BE2C (cell line): ENCODE data around the gene OR2G3. TPM values are rescaled to one million over a fixed set of nuclear protein-coding genes. Genes with fewer than 3 reads are reported as not detected.

Source experiments
- DNase-seq: peaks from one replicate; pipeline ENCODE4 v3.0.0-alpha.2; 2020
- H3K27me3 ChIP-seq: fragments of 250-450 bp; sonication (Bioruptor Pico); 2 replicates; pipeline ENCODE4 v1.5.1; 2020; ENCODE audit warnings: mild to moderate bottlenecking
- H3K36me3 ChIP-seq: fragments of 250-450 bp; sonication (Bioruptor Pico); 2 replicates; pipeline ENCODE4 v1.5.1; 2020; ENCODE audit warnings: mild to moderate bottlenecking
- H3K4me1 ChIP-seq: fragments of 250-450 bp; sonication (Bioruptor Pico); 2 replicates; pipeline ENCODE4 v1.5.1; 2020
- H3K4me3 ChIP-seq: 2 replicates; pipeline ENCODE4 v1.5.1; 2011; ENCODE audit warnings: low read depth, low read length
- H3K9me3 ChIP-seq: fragments of 250-450 bp; sonication (Bioruptor Pico); 2 replicates; pipeline ENCODE4 v1.5.1; 2020
- polyA plus RNA-seq: library from polyadenylated mRNA; unstranded; fragments of >200 nt; gene quantifications from one replicate; pipeline ENCODE4 v1.2.1, GENCODE V29; 2012; ENCODE audit warnings: low read depth, missing spikeins; ENCODE audit not compliant: insufficient read length, insufficient read depth
- TF ChIP-seq, protein P1 (sequence below): IDR thresholded peaks from 2 replicates; pipeline ENCODE4 v1.5.1; 2012; ENCODE audit warnings: mild to moderate bottlenecking, low read depth, low read length

OR2G3 gene
- polyA plus RNA-seq = not detected

DNA sequence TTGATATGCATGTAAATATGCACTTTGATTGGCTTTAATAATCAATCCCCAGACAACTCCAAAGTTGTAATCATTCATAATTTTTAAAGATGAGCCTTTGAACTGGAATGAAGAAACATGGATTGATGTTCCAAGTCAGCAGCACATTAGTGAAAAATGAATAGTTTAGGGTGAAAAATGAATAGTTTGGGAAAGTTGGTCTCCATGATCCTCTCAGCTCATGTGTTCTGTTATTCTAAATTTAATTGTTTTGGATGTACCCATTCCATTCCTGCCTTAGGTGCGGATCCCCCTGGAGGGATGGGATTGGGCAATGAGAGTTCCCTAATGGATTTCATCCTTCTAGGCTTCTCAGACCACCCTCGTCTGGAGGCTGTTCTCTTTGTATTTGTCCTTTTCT, at the start of gene OR2G3:
OR2G3 (plus strand) TSS at position 301 of the 400 bp plus-strand sequence; CDS start at position 301, 0 bp downstream.
- no peaks in the 10 kb centered on the region for H3K27me3 ChIP-seq
- no peak for DNase-seq
- H3K4me1 ChIP-seq = no peaks in the 10 kb centered on the region
- TF ChIP-seq, protein P1, sequence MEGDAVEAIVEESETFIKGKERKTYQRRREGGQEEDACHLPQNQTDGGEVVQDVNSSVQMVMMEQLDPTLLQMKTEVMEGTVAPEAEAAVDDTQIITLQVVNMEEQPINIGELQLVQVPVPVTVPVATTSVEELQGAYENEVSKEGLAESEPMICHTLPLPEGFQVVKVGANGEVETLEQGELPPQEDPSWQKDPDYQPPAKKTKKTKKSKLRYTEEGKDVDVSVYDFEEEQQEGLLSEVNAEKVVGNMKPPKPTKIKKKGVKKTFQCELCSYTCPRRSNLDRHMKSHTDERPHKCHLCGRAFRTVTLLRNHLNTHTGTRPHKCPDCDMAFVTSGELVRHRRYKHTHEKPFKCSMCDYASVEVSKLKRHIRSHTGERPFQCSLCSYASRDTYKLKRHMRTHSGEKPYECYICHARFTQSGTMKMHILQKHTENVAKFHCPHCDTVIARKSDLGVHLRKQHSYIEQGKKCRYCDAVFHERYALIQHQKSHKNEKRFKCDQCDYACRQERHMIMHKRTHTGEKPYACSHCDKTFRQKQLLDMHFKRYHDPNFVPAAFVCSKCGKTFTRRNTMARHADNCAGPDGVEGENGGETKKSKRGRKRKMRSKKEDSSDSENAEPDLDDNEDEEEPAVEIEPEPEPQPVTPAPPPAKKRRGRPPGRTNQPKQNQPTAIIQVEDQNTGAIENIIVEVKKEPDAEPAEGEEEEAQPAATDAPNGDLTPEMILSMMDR = no peak
- no peak within 1 kb of the TSS for H3K4me3 ChIP-seq
- no peaks in the 10 kb centered on the region for H3K36me3 ChIP-seq
- H3K9me3 ChIP-seq = no peaks in the 10 kb centered on the region

DNA sequence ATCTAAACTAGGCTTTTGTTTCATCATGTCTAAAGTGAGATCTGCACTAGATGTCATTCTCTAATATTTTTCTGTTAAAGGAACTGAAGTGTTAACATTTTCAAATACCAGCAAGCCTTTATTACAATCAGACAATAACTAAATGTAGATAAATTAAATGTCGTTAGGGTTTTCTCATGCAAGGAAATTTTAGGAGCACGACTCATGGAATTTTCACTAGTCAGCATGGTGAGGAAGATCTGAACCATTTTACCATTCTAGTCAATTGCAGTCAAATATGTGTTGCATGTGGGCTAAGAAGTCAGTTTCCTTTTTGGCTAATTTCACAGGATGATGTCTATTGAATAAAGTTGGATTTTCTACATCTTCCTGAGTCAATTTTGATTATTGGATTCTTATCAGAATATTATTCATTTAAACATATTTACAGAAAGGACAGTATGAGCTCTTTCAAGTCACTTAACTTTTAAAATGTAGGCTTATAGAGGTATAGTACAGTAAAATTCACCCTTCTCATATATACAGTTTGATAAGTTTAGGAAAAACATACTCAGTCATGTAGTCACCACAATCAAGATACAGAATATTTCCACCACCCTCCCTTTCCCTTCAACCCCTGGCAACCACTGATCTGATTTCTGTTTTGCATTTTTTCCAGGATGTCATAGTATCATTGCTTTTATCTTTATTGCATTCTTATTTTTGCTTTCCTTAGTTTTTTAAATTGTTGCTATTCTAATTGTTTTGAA, 47.3 kb upstream of the OR2G3 start:
- no peaks in the 10 kb centered on the region for H3K4me1 ChIP-seq
- H3K4me3 ChIP-seq = no peak overlapping the region
- TF ChIP-seq, protein P1 = no peak
- H3K36me3 ChIP-seq = no peaks in the 10 kb centered on the region
- H3K27me3 ChIP-seq = no peaks in the 10 kb centered on the region
- no peak for DNase-seq
- no peaks in the 10 kb centered on the region for H3K9me3 ChIP-seq

DNA sequence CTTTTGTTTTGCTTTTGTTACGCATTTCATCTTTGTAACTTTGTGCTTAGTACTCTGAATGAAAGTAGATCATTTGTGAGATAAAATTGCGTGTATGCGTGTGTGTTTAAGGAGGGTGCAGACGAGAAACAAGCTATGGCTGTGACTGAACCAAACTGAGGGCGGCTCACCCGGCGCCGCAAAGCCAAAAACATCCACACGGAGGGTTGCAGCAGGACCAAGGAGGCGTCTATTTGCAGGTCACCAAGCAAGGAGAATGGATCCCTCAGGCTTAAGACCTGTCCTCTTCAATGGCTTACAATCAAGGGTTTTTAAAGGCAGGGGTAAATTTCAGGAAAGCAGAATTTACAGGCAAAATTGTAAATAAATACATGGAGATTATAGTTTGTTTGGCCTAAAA, 43.7 kb upstream of the OR2G3 start:
- H3K4me1 ChIP-seq = no peaks in the 10 kb centered on the region
- H3K4me3 ChIP-seq = no peak overlapping the region
- TF ChIP-seq, protein P1 = no peak
- H3K36me3 ChIP-seq = no peaks in the 10 kb centered on the region
- no peaks in the 10 kb centered on the region for H3K9me3 ChIP-seq
- no peak for DNase-seq
- H3K27me3 ChIP-seq = no peaks in the 10 kb centered on the region

DNA sequence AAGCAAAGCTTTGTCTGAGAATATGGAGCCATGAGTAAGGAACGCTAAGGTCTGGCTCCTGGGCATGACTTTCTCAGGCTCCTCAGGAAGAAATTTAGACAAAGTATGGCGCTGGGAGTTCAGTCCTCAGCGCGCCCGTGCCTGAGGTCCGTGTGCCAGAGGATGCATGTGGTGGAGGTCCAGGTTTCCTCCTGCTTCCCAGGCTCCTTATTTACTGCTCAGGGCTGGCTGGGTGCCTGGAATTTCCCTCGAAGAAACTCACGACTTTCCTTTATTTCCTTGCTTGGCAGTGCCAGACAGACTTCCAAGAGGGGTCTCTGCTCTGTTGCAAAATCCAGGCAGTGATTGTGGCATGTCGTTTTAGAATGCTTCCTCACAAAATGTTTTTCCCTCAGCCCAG, 43.2 kb upstream of the OR2G3 start:
- Histone ChIP-seq H3K4me1 (no peaks in the 10 kb centered on the region), H3K27me3 (no peaks in the 10 kb centered on the region), H3K9me3 (no peaks in the 10 kb centered on the region), H3K4me3 (no peak overlapping the region), H3K36me3 (no peaks in the 10 kb centered on the region)
- no peak for DNase-seq
- TF ChIP-seq, protein P1 = no peak

DNA sequence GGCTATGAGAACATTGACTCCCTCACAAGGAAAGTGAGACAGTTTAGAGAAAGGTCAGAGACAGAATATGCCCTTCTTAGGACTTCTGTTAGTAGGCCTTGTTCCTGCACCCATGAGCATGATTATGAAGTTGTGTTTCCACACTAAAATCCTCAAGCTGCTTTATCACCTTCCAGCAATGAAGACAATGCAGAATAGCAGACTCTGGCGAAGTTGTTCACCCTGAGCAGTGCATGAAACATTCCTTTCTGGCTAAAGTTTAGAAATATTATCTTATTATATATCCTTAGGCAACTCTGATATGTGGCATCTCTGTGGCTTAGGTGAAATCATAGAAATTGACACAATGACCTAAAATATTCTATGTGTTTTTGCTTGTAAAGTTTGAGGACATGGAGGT, 31.1 kb upstream of the OR2G3 start:
- H3K4me1 ChIP-seq = no peaks in the 10 kb centered on the region
- no peak overlapping the region for H3K4me3 ChIP-seq
- TF ChIP-seq, protein P1 = no peak
- no peak for DNase-seq
- H3K9me3 ChIP-seq = no peaks in the 10 kb centered on the region
- H3K27me3 ChIP-seq = no peaks in the 10 kb centered on the region
- no peaks in the 10 kb centered on the region for H3K36me3 ChIP-seq

DNA sequence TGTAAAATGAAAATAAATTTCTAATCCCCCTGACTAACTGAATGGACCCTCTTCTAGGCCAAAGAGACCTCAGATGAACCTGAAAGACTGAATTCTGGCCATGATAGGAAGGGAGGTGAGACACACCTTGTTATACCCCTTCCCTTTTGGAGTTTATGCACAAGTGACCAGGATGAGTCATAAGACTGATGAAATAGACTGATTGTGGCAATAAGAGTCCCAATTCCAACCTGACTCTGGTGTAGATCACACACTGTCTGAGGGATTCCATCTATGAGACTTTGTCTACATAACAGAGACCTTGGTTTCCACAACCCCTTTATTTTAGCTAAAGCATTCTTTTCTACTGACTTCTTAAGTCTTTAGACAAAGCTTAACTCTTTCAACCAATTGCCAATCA, 30.7 kb upstream of the OR2G3 start:
- no peaks in the 10 kb centered on the region for H3K36me3 ChIP-seq
- no peak for DNase-seq
- TF ChIP-seq, protein P1 = no peak
- H3K4me3 ChIP-seq = no peak overlapping the region
- H3K9me3 ChIP-seq = no peaks in the 10 kb centered on the region
- no peaks in the 10 kb centered on the region for H3K4me1 ChIP-seq
- H3K27me3 ChIP-seq = no peaks in the 10 kb centered on the region
